ENCODE data around the gene MAP1LC3B.

Gene MAP1LC3B

GRCh38 chr16:87391950-87392820, at the start of gene MAP1LC3B:
TSS of gene MAP1LC3B (plus strand) at chr16:87392336. CDS start at chr16:87392428, 92 bp downstream.
- Histone ChIP-seq H3K79me2 (ENCODE audit: low read length) (peaks cover 40% of the 10 kb centered on the region), H4K20me1 (ENCODE audit: insufficient read depth, low read length) (0 out of 2 replicates have a peak, but pooled peaks cover 3% of the 10 kb centered on the region), H3K4me2 (ENCODE audit: low read depth, low read length) (peak within 1 kb of the TSS; percentile 73), H3K27ac (ENCODE audit: low read length) (peak within 1 kb of the TSS; percentile 10; the same call in 1 of the 2 replicates), H3K4me3 (ENCODE audit: low read length) (peak within 1 kb of the TSS; percentile 70), H2AFZ (ENCODE audit: low read length) (no peak within 1 kb of the TSS), H3F3A (ENCODE audit: insufficient read depth, low read length) (peaks cover 10% of the 10 kb centered on the region), H3K4me1 (ENCODE audit: low read length) (peaks cover 9% of the 10 kb centered on the region; the same call in 1 of the 2 replicates), H3K36me3 (replicated peaks; ENCODE audit: insufficient read depth, low read length) (no peaks in the 10 kb centered on the region), H3K9me3 (replicated peaks; ENCODE audit: insufficient read depth, low read length) (no peaks in the 10 kb centered on the region), H3K27me3 (replicated peaks; ENCODE audit: insufficient read depth, low read length) (no peaks in the 10 kb centered on the region), H3K9me2 (replicated peaks; ENCODE audit: insufficient read depth, low read length) (no peaks in the 10 kb centered on the region), H3K9ac (ENCODE audit: low read length) (peak within 1 kb of the TSS; percentile 65; the same call in 1 of the 2 replicates)
- no peak for TF ChIP-seq EZH2phosphoT487 (IDR thresholded peaks at IDR 0.05; ENCODE audit: low read length)
- TF ChIP-seq CTCF (IDR thresholded peaks at IDR 0.05; ENCODE audit: low read length), result no peak
- no peak for TF ChIP-seq EZH2 (optimal IDR thresholded peaks at IDR 0.05; ENCODE audit: low read depth, low read length)
- peak; percentile 84 for DNase-seq

GRCh38 chr16:87342504-87342903, 49.6 kb upstream of the MAP1LC3B start:
- H3K36me3 ChIP-seq (replicated peaks; ENCODE audit: insufficient read depth, low read length), result no peaks in the 10 kb centered on the region
- no peaks in the 10 kb centered on the region for H3K4me1 ChIP-seq (ENCODE audit: low read length)
- no peak overlapping the region for H3K9ac ChIP-seq (ENCODE audit: low read length)
- no peaks in the 10 kb centered on the region for H4K20me1 ChIP-seq (ENCODE audit: insufficient read depth, low read length)
- H3K4me2 ChIP-seq (ENCODE audit: low read depth, low read length), result no peak overlapping the region
- H3K27me3 ChIP-seq (replicated peaks; ENCODE audit: insufficient read depth, low read length), result no peaks in the 10 kb centered on the region
- no peaks in the 10 kb centered on the region for H3K79me2 ChIP-seq (ENCODE audit: low read length)
- no peaks in the 10 kb centered on the region for H3K9me2 ChIP-seq (replicated peaks; ENCODE audit: insufficient read depth, low read length)
- DNase-seq, result no peak
- H3K27ac ChIP-seq (ENCODE audit: low read length), result no peak overlapping the region
- no peaks in the 10 kb centered on the region for H3K9me3 ChIP-seq (replicated peaks; ENCODE audit: insufficient read depth, low read length)
- no peak overlapping the region for H3K4me3 ChIP-seq (ENCODE audit: low read length)
- H2AFZ ChIP-seq (ENCODE audit: low read length), result no peak overlapping the region
- no peaks in the 10 kb centered on the region for H3F3A ChIP-seq (ENCODE audit: insufficient read depth, low read length)
- TF ChIP-seq CTCF (IDR thresholded peaks at IDR 0.05; ENCODE audit: low read length), result no peak
- TF ChIP-seq EZH2 (optimal IDR thresholded peaks at IDR 0.05; ENCODE audit: low read depth, low read length), result no peak
- no peak for TF ChIP-seq EZH2phosphoT487 (IDR thresholded peaks at IDR 0.05; ENCODE audit: low read length)

- Histone ChIP-seq H3K36me3 (replicated peaks; ENCODE audit: insufficient read depth, low read length) (no peaks in the 10 kb centered on the region), H3K27ac (ENCODE audit: low read length) (no peak overlapping the region), H3K9me2 (replicated peaks; ENCODE audit: insufficient read depth, low read length) (no peaks in the 10 kb centered on the region)
Observed at GRCh38 chr16:87342978-87343752, 49.0 kb upstream of the MAP1LC3B start.

More at GRCh38 chr16:87342978-87343752, 49.0 kb upstream of the MAP1LC3B start:
- Histone ChIP-seq H3K9ac (ENCODE audit: low read length) (no peak overlapping the region), H3K79me2 (ENCODE audit: low read length) (no peaks in the 10 kb centered on the region), H3F3A (ENCODE audit: insufficient read depth, low read length) (no peaks in the 10 kb centered on the region), H3K4me1 (ENCODE audit: low read length) (no peaks in the 10 kb centered on the region), H3K27me3 (replicated peaks; ENCODE audit: insufficient read depth, low read length) (no peaks in the 10 kb centered on the region), H3K4me2 (ENCODE audit: low read depth, low read length) (no peak overlapping the region), H3K9me3 (replicated peaks; ENCODE audit: insufficient read depth, low read length) (no peaks in the 10 kb centered on the region), H4K20me1 (ENCODE audit: insufficient read depth, low read length) (no peaks in the 10 kb centered on the region), H2AFZ (ENCODE audit: low read length) (no peak overlapping the region), H3K4me3 (ENCODE audit: low read length) (no peak overlapping the region)
- TF ChIP-seq CTCF (IDR thresholded peaks at IDR 0.05; ENCODE audit: low read length), result no peak
- TF ChIP-seq EZH2phosphoT487 (IDR thresholded peaks at IDR 0.05; ENCODE audit: low read length), result no peak
- TF ChIP-seq EZH2 (optimal IDR thresholded peaks at IDR 0.05; ENCODE audit: low read depth, low read length), result no peak
- DNase-seq, result no peak

Data from MM.1S (cell line).